Measurements from ENCODE around the gene ATP5PD. TPM values are rescaled to one million over a fixed set of nuclear protein-coding genes. Genes with fewer than 3 reads are reported as not detected.

The ATP5PD gene
- total RNA-seq, 5 donors from 2014 or later (not counting 1 experiment from before 2014, with no cell fraction given): 115 to 170 (median 139) TPM

GRCh38 chr17:75064867-75065561, 18.2 kb upstream of the ATP5PD start:
- H3K27ac ChIP-seq (ENCODE audit: low read length): no peak overlapping the region
- POLR2A ChIA-PET: no interaction called here
- 93% methylated on average over 17 of the region's 18 CpGs for whole genome bisulfite sequencing (ENCODE audit: insufficient coverage)
- peaks cover 4 to 23% of the 10 kb centered on the region in 2 experiments for H3K4me1 ChIP-seq (ENCODE audit: control insufficient read depth in 1 of 2, extremely low read depth in 1 of 2, insufficient read depth in 2 of 2, low read length in 2 of 2)
- Mint-ChIP-seq H3K27ac (no peak overlapping the region), H3K4me1 (peaks cover 18 to 29% (median 25%) of the 10 kb centered on the region in 3 donors), H3K27me3 (no peaks in the 10 kb centered on the region), H3K4me3 (no peak overlapping the region), H3K36me3 (peaks cover 25% of the 10 kb centered on the region), H3K9me3 (no peaks in the 10 kb centered on the region)
- ATAC-seq (replicated peaks in 1 of 4) (no peak), DNase-seq (no peak)
- peaks cover 26 to 44% of the 10 kb centered on the region in 2 donors for H3K36me3 ChIP-seq (ENCODE audit: control insufficient read depth in 2 of 2, extremely low read depth in 1 of 2, insufficient read depth in 1 of 2, low read length in 1 of 2)
- H3K4me3 ChIP-seq (ENCODE audit: control insufficient read depth in 1 of 2, extremely low read depth in 1 of 2, low read length in 1 of 2): no peak overlapping the region
- no peaks in the 10 kb centered on the region for H3K9me3 ChIP-seq
- no peaks in the 10 kb centered on the region for H3K27me3 ChIP-seq (replicated peaks in 1 of 2; ENCODE audit: control insufficient read depth in 2 of 2, extremely low read depth in 1 of 2, insufficient read depth in 2 of 2, low read length in 1 of 2)
- CTCF ChIA-PET: interaction anchor here in 1 of 2 donors (0.6 kb wide), 1 partner anchor 25 kb away, joined by 3 read pairs; no protein-coding TSS in a partner anchor

- Mint-ChIP-seq H3K27ac (no peak overlapping the region), H3K4me1 (peaks cover 23 to 30% (median 30%) of the 10 kb centered on the region in 3 donors), H3K4me3 (no peak overlapping the region), H3K27me3 (no peaks in the 10 kb centered on the region), H3K36me3 (peaks cover 30% of the 10 kb centered on the region), H3K9me3 (no peaks in the 10 kb centered on the region)
- H3K36me3 ChIP-seq (ENCODE audit: control insufficient read depth in 2 of 2, extremely low read depth in 1 of 2, insufficient read depth in 1 of 2, low read length in 1 of 2): peaks cover 30 to 48% of the 10 kb centered on the region in 2 donors
- DNase-seq: no peak
- H3K27ac ChIP-seq (ENCODE audit: low read length): no peak overlapping the region
- no peaks in the 10 kb centered on the region for H3K9me3 ChIP-seq
- ChIA-PET POLR2A (interaction anchor here in 1 of 2 donors (0.6 kb wide), 1 partner anchor 16 kb away, joined by 3 read pairs; no protein-coding TSS in a partner anchor), CTCF (interaction anchor here in 1 of 2 donors (0.6 kb wide), 1 partner anchor 25 kb away, joined by 3 read pairs; no protein-coding TSS in a partner anchor)
- peaks cover 4 to 23% of the 10 kb centered on the region in 2 experiments for H3K4me1 ChIP-seq (ENCODE audit: control insufficient read depth in 1 of 2, extremely low read depth in 1 of 2, insufficient read depth in 2 of 2, low read length in 2 of 2)
- no peaks in the 10 kb centered on the region for H3K27me3 ChIP-seq (replicated peaks in 1 of 2; ENCODE audit: control insufficient read depth in 2 of 2, extremely low read depth in 1 of 2, insufficient read depth in 2 of 2, low read length in 1 of 2)
- ATAC-seq (replicated peaks in 1 of 4): no peak
- H3K4me3 ChIP-seq (ENCODE audit: control insufficient read depth in 1 of 2, extremely low read depth in 1 of 2, low read length in 1 of 2): no peak overlapping the region
- WGBS (ENCODE audit: insufficient coverage): 84% methylated on average over 5 of the region's 8 CpGs
Observed at GRCh38 chr17:75064460-75064859, 17.7 kb upstream of the ATP5PD start.

DNA sequence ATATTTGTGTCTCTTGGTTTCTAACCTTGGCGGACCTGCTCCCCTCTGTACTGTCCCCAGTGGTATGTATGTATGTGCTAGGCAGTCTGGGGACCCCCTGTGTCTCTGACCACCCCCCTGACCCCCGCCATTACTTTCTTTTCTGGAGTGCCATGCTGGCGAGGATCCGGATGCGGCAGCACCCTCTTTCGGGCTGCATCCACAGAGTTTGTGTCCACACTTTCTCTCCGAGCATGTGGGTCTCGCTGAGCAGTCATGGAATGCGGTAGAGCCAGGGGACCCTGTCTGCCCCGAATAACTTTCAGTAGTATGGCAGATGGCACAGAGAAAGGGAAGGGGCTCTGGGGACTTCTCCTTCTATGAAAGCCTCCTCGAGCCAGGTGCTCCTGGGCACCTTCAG, 17.3 kb upstream of the ATP5PD start:
- POLR2A ChIA-PET: interaction anchor here in 1 of 2 donors (0.6 kb wide), 1 partner anchor 15 kb away, joined by 3 read pairs; no protein-coding TSS in a partner anchor
- no peak overlapping the region for H3K27ac ChIP-seq (ENCODE audit: low read length)
- H3K4me1 ChIP-seq (ENCODE audit: control insufficient read depth in 1 of 2, extremely low read depth in 1 of 2, insufficient read depth in 2 of 2, low read length in 2 of 2): peaks cover 4 to 23% of the 10 kb centered on the region in 2 experiments
- H3K27me3 ChIP-seq (replicated peaks in 1 of 2; ENCODE audit: control insufficient read depth in 2 of 2, extremely low read depth in 1 of 2, insufficient read depth in 2 of 2, low read length in 1 of 2): no peaks in the 10 kb centered on the region
- no peak for ATAC-seq (replicated peaks in 1 of 4)
- no peak overlapping the region for H3K4me3 ChIP-seq (ENCODE audit: control insufficient read depth in 1 of 2, extremely low read depth in 1 of 2, low read length in 1 of 2)
- WGBS (ENCODE audit: insufficient coverage): 100% methylated on average over 2 of the region's 11 CpGs
- peaks cover 23 to 32% (median 30%) of the 10 kb centered on the region in 3 donors for H3K4me1 Mint-ChIP-seq
- no peak for DNase-seq
- no peaks in the 10 kb centered on the region for H3K27me3 Mint-ChIP-seq
- peaks cover 32% of the 10 kb centered on the region for H3K36me3 Mint-ChIP-seq
- H3K4me3 Mint-ChIP-seq: no peak overlapping the region
- CTCF ChIA-PET: no interaction called here
- H3K27ac Mint-ChIP-seq: no peak overlapping the region
- no peaks in the 10 kb centered on the region for H3K9me3 Mint-ChIP-seq
- H3K9me3 ChIP-seq: no peaks in the 10 kb centered on the region
- H3K36me3 ChIP-seq (ENCODE audit: control insufficient read depth in 2 of 2, extremely low read depth in 1 of 2, insufficient read depth in 1 of 2, low read length in 1 of 2): peaks cover 30 to 52% of the 10 kb centered on the region in 2 donors

GRCh38 chr17:75063626-75064025, 16.9 kb upstream of the ATP5PD start:
- peaks cover 32% of the 10 kb centered on the region for H3K36me3 Mint-ChIP-seq
- H3K4me3 Mint-ChIP-seq: no peak overlapping the region
- H3K4me3 ChIP-seq (ENCODE audit: control insufficient read depth in 1 of 2, extremely low read depth in 1 of 2, low read length in 1 of 2): no peak overlapping the region
- ChIA-PET POLR2A (interaction anchor here in 1 of 2 donors (0.5 to 0.6 kb wide), 2 partner anchors 15 to 23 kb away, joined by 3 to 7 read pairs; no protein-coding TSS in a partner anchor), CTCF (interaction anchor here in 1 of 2 donors (0.6 kb wide), 1 partner anchor 91 kb away, joined by 3 read pairs; no protein-coding TSS in a partner anchor)
- no peaks in the 10 kb centered on the region for H3K27me3 ChIP-seq (replicated peaks in 1 of 2; ENCODE audit: control insufficient read depth in 2 of 2, extremely low read depth in 1 of 2, insufficient read depth in 2 of 2, low read length in 1 of 2)
- peaks cover 23 to 29% (median 27%) of the 10 kb centered on the region in 3 donors for H3K4me1 Mint-ChIP-seq
- WGBS (ENCODE audit: insufficient coverage): no CpG with 5 or more reads among the region's 3 CpGs
- H3K27ac ChIP-seq (ENCODE audit: low read length): no peak overlapping the region
- ATAC-seq (replicated peaks in 1 of 4): no peak
- no peak overlapping the region for H3K27ac Mint-ChIP-seq
- H3K36me3 ChIP-seq (ENCODE audit: control insufficient read depth in 2 of 2, extremely low read depth in 1 of 2, insufficient read depth in 1 of 2, low read length in 1 of 2): peaks cover 30 to 53% of the 10 kb centered on the region in 2 donors
- no peak for DNase-seq
- H3K4me1 ChIP-seq (ENCODE audit: control insufficient read depth in 1 of 2, extremely low read depth in 1 of 2, insufficient read depth in 2 of 2, low read length in 2 of 2): peaks cover 4 to 23% of the 10 kb centered on the region in 2 experiments
- no peaks in the 10 kb centered on the region for H3K9me3 ChIP-seq
- H3K27me3 Mint-ChIP-seq: no peaks in the 10 kb centered on the region
- H3K9me3 Mint-ChIP-seq: no peaks in the 10 kb centered on the region

- H3K27me3 Mint-ChIP-seq: no peaks in the 10 kb centered on the region
- H3K36me3 Mint-ChIP-seq: peaks cover 32% of the 10 kb centered on the region
- H3K36me3 ChIP-seq (ENCODE audit: control insufficient read depth in 2 of 2, extremely low read depth in 1 of 2, insufficient read depth in 1 of 2, low read length in 1 of 2): peaks cover 30 to 53% of the 10 kb centered on the region in 2 donors
- ChIA-PET POLR2A (interaction anchor here in 1 of 2 donors (0.5 kb wide), 1 partner anchor 23 kb away, joined by 7 read pairs; no protein-coding TSS in a partner anchor), CTCF (interaction anchor here in 1 of 2 donors (0.6 kb wide), 1 partner anchor 92 kb away, joined by 3 read pairs; no protein-coding TSS in a partner anchor)
- H3K27ac Mint-ChIP-seq: no peak overlapping the region
- no peak for ATAC-seq (replicated peaks in 1 of 4)
- H3K27me3 ChIP-seq (replicated peaks in 1 of 2; ENCODE audit: control insufficient read depth in 2 of 2, extremely low read depth in 1 of 2, insufficient read depth in 2 of 2, low read length in 1 of 2): no peaks in the 10 kb centered on the region
- H3K4me3 Mint-ChIP-seq: no peak overlapping the region
- H3K27ac ChIP-seq (ENCODE audit: low read length): no peak overlapping the region
- WGBS (ENCODE audit: insufficient coverage): 98% methylated on average over 11 of the region's 13 CpGs
- H3K4me3 ChIP-seq (ENCODE audit: control insufficient read depth in 1 of 2, extremely low read depth in 1 of 2, low read length in 1 of 2): no peak overlapping the region
- DNase-seq: no peak
- no peaks in the 10 kb centered on the region for H3K9me3 Mint-ChIP-seq
- peaks cover 4 to 23% of the 10 kb centered on the region in 2 experiments for H3K4me1 ChIP-seq (ENCODE audit: control insufficient read depth in 1 of 2, extremely low read depth in 1 of 2, insufficient read depth in 2 of 2, low read length in 2 of 2)
- no peaks in the 10 kb centered on the region for H3K9me3 ChIP-seq
- peaks cover 22 to 27% (median 26%) of the 10 kb centered on the region in 3 donors for H3K4me1 Mint-ChIP-seq
Observed at GRCh38 chr17:75063201-75063600, 16.4 kb upstream of the ATP5PD start.

DNA sequence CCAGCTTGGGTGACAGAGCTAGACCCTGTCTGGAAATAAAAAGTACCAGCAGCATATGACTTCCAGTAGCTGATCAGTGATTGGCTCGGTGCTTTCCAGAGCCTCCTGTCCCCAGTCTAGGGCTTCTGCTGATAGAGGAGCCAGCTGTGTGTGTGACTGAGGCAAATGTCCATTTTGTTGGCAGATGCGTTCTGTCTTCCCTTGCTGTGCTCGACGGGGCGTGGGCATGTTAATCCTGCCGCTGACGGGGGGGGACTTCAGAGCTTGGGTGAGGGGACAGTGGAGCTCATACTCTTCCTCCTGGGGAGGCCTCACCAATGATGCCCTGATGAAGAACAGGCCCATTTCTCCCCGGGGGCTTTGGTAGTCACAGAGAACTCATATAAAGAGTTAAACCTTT, 14.8 kb upstream of the ATP5PD start:
- Mint-ChIP-seq H3K27me3 (no peaks in the 10 kb centered on the region), H3K36me3 (peaks cover 32% of the 10 kb centered on the region), H3K4me3 (no peak overlapping the region), H3K27ac (no peak overlapping the region), H3K4me1 (peaks cover 13 to 18% (median 17%) of the 10 kb centered on the region in 3 donors), H3K9me3 (no peaks in the 10 kb centered on the region)
- POLR2A ChIA-PET: no interaction called here
- peaks cover 0 to 11% of the 10 kb centered on the region in 2 experiments for H3K4me1 ChIP-seq (ENCODE audit: control insufficient read depth in 1 of 2, extremely low read depth in 1 of 2, insufficient read depth in 2 of 2, low read length in 2 of 2)
- no peak for ATAC-seq (replicated peaks in 1 of 4)
- H3K27ac ChIP-seq (ENCODE audit: low read length): no peak overlapping the region
- H3K36me3 ChIP-seq (ENCODE audit: control insufficient read depth in 2 of 2, extremely low read depth in 1 of 2, insufficient read depth in 1 of 2, low read length in 1 of 2): peaks cover 30 to 55% of the 10 kb centered on the region in 2 donors
- H3K4me3 ChIP-seq (ENCODE audit: control insufficient read depth in 1 of 2, extremely low read depth in 1 of 2, low read length in 1 of 2): no peak overlapping the region
- H3K27me3 ChIP-seq (replicated peaks in 1 of 2; ENCODE audit: control insufficient read depth in 2 of 2, extremely low read depth in 1 of 2, insufficient read depth in 2 of 2, low read length in 1 of 2): no peaks in the 10 kb centered on the region
- DNase-seq: no peak
- no peaks in the 10 kb centered on the region for H3K9me3 ChIP-seq
- WGBS (ENCODE audit: insufficient coverage): 95% methylated on average over 4 of the region's 8 CpGs
- CTCF ChIA-PET: interaction anchor here (0.5 to 1.0 kb wide), 4 partner anchors 53 to 140 kb away, joined by 3 to 4 read pairs (median 3); no protein-coding TSS in a partner anchor
